ENCODE data around the gene RAB35.

DNA sequence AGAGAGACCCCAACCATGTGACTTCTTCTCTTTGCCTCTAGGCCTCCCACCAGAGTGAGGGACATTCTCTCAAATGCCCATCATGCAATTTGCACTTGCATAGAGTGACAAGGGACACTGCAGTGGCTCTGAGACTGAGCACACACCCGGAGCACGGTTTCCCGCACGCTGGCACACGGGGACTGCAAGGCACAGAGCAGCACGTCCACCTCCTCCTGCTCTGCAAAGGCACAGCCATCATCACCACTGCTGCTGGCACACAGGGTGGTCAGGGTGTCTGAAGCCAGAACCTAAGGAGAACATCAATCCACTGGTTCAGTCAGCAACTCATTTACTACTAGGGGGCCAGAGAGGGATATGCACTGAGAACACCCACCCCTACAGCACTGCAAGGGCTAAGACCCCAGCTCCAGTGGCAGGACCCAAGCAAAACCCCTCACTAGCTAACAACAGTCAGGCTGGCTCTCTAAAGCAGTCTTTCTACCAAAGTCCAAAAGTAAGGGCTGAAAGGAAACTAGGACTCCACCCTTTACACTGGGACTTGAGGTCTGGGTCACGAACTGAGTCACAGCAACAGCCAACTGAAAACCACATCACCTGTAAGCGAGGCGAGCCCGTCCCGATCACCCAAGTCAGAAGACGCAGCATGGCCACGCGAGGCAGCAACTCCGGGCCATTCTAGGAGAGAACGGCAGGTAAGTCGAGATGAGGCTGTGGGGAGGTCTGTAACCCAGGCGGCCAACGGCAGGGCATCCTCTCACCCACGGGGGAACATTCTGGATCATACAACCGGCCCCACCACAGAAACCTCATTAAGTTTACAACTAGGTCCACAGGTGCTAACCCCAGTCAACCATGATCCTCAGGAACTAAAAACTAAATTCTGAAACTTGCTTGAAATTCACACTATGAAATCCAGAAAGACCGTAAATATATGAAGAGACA is 40.0 kb upstream of the RAB35 start:
- TF ChIP-seq, protein P1, sequence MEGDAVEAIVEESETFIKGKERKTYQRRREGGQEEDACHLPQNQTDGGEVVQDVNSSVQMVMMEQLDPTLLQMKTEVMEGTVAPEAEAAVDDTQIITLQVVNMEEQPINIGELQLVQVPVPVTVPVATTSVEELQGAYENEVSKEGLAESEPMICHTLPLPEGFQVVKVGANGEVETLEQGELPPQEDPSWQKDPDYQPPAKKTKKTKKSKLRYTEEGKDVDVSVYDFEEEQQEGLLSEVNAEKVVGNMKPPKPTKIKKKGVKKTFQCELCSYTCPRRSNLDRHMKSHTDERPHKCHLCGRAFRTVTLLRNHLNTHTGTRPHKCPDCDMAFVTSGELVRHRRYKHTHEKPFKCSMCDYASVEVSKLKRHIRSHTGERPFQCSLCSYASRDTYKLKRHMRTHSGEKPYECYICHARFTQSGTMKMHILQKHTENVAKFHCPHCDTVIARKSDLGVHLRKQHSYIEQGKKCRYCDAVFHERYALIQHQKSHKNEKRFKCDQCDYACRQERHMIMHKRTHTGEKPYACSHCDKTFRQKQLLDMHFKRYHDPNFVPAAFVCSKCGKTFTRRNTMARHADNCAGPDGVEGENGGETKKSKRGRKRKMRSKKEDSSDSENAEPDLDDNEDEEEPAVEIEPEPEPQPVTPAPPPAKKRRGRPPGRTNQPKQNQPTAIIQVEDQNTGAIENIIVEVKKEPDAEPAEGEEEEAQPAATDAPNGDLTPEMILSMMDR (conservative IDR thresholded peaks at IDR 0.05) = no peak
- no peak for TF ChIP-seq ZFX (IDR thresholded peaks at IDR 0.05)

Measured in C4-2B (cell line).